C4-2B (cell line): ENCODE results near the gene DCDC2.

ENCODE experiments used
- CTCF ChIP-seq: fragments of 450-650 bp; conservative IDR thresholded peaks from 2 replicates; pipeline ENCODE4 v1.5.1; 2017; ENCODE audit warnings: mild to moderate bottlenecking
- ZFX ChIP-seq: fragments of 450-650 bp; IDR thresholded peaks from 2 replicates; pipeline ENCODE4 v1.6.1; 2017

- TF ChIP-seq CTCF (no peak), ZFX (no peak)
Measured at GRCh38 chr6:24358219-24358821, 461 bp upstream of the DCDC2 start.
